IgD-negative memory B cell (primary cell): ENCODE data around the gene MXRA7. TPM values are rescaled to one million over a fixed set of nuclear protein-coding genes. Genes with fewer than 3 reads are reported as not detected.

Experiments used
- H3K27ac Mint-ChIP-seq, 3 donors: one replicate each; pipeline ENCODE4 v1.8.0; 2020 to 2022; ENCODE audit warnings: mild to moderate bottlenecking in 3 of 3, mixed read lengths in 3 of 3, moderate library complexity in 1 of 3
- H3K27me3 Mint-ChIP-seq: one replicate; pipeline ENCODE4 v1.8.0; 2021; ENCODE audit warnings: mixed read lengths
- H3K36me3 Mint-ChIP-seq: one replicate; pipeline ENCODE4 v1.8.0; 2020; ENCODE audit warnings: mild to moderate bottlenecking, mixed read lengths
- H3K4me1 Mint-ChIP-seq, 3 donors: one replicate each; pipeline ENCODE4 v1.8.0; 2020 to 2022; ENCODE audit warnings: mixed read lengths in 3 of 3, mild to moderate bottlenecking in 1 of 3
- H3K4me3 Mint-ChIP-seq, 4 donors: one replicate each; pipeline ENCODE4 v1.8.0; 2020 to 2022; ENCODE audit warnings: mild to moderate bottlenecking in 4 of 4, mixed read lengths in 4 of 4, moderate library complexity in 3 of 4
- H3K9me3 Mint-ChIP-seq, 3 donors: one replicate each; pipeline ENCODE4 v1.8.0; 2020 to 2021; ENCODE audit warnings: mixed read lengths in 3 of 3, mild to moderate bottlenecking in 1 of 3
- polyA plus RNA-seq: library from polyadenylated mRNA; unstranded; fragments of 300-500 nt; fragmentation: Illumina TruSeq; gene quantifications from one replicate; pipeline ENCODE4 v1.2.3, GENCODE V29; 2021

The MXRA7 gene
- polyA plus RNA-seq, 1 donor from 2014 or later = 2.7 TPM

GRCh38 chr17:76673729-76674128 lies 37.0 kb downstream of the MXRA7 start:
- Mint-ChIP-seq H3K27me3 (no peaks in the 10 kb centered on the region), H3K4me1 (peaks cover 7 to 20% (median 17%) of the 10 kb centered on the region in 3 donors), H3K4me3 (peak overlapping the region in 1 of 4 donors; percentile 15), H3K9me3 (peaks cover 0 to 7% (median 5%) of the 10 kb centered on the region in 3 donors), H3K36me3 (no peaks in the 10 kb centered on the region), H3K27ac (no peak overlapping the region)

- Mint-ChIP-seq H3K36me3 (no peaks in the 10 kb centered on the region), H3K9me3 (peaks cover 0 to 7% (median 5%) of the 10 kb centered on the region in 3 donors), H3K27me3 (peaks cover 3% of the 10 kb centered on the region), H3K27ac (no peak overlapping the region), H3K4me3 (peak overlapping the region in 3 of 4 donors; percentile 88 to 96 (median 91)), H3K4me1 (peaks cover 7 to 20% (median 17%) of the 10 kb centered on the region in 3 donors)
These were observed 37.9 kb downstream of the MXRA7 start for GRCh38 chr17:76672892-76673291.

GRCh38 chr17:76672270-76672851 lies 38.4 kb downstream of the MXRA7 start:
- H3K4me1 Mint-ChIP-seq = peaks cover 7 to 20% (median 17%) of the 10 kb centered on the region in 3 donors
- H3K27ac Mint-ChIP-seq = peak overlapping the region; percentile 68 to 96 (median 93)
- peaks cover 8% of the 10 kb centered on the region for H3K27me3 Mint-ChIP-seq
- H3K9me3 Mint-ChIP-seq = peaks cover 0 to 7% (median 5%) of the 10 kb centered on the region in 3 donors
- no peaks in the 10 kb centered on the region for H3K36me3 Mint-ChIP-seq
- peak overlapping the region; percentile 88 to 96 (median 93) for H3K4me3 Mint-ChIP-seq

GRCh38 chr17:76671912-76672262 lies 38.9 kb downstream of the MXRA7 start:
- peak overlapping the region; percentile 68 to 96 (median 93) for H3K27ac Mint-ChIP-seq
- peaks cover 0 to 7% (median 5%) of the 10 kb centered on the region in 3 donors for H3K9me3 Mint-ChIP-seq
- peaks cover 8% of the 10 kb centered on the region for H3K27me3 Mint-ChIP-seq
- peak overlapping the region; percentile 88 to 96 (median 93) for H3K4me3 Mint-ChIP-seq
- peaks cover 7 to 20% (median 17%) of the 10 kb centered on the region in 3 donors for H3K4me1 Mint-ChIP-seq
- no peaks in the 10 kb centered on the region for H3K36me3 Mint-ChIP-seq

- H3K4me1 Mint-ChIP-seq = peaks cover 7 to 20% (median 17%) of the 10 kb centered on the region in 3 donors
- peaks cover 8% of the 10 kb centered on the region for H3K27me3 Mint-ChIP-seq
- H3K4me3 Mint-ChIP-seq = peak overlapping the region; percentile 88 to 96 (median 93)
- peak overlapping the region; percentile 68 to 96 (median 93) for H3K27ac Mint-ChIP-seq
- peaks cover 0 to 7% (median 5%) of the 10 kb centered on the region in 3 donors for H3K9me3 Mint-ChIP-seq
- H3K36me3 Mint-ChIP-seq = no peaks in the 10 kb centered on the region
These were observed 39.4 kb downstream of the MXRA7 start for GRCh38 chr17:76671123-76671911.

- Mint-ChIP-seq H3K4me3 (peak overlapping the region in 2 of 4 donors; percentile 74 to 96), H3K27me3 (peaks cover 8% of the 10 kb centered on the region), H3K36me3 (no peaks in the 10 kb centered on the region), H3K4me1 (peaks cover 7 to 20% (median 17%) of the 10 kb centered on the region in 3 donors), H3K27ac (peak overlapping the region; percentile 57 to 96 (median 93)), H3K9me3 (peaks cover 0 to 7% (median 5%) of the 10 kb centered on the region in 3 donors)
These were observed 40.0 kb downstream of the MXRA7 start for GRCh38 chr17:76670718-76671122.

- Mint-ChIP-seq H3K36me3 (no peaks in the 10 kb centered on the region), H3K27me3 (peaks cover 9% of the 10 kb centered on the region), H3K27ac (peak overlapping the region in 2 of 3 donors; percentile 8 to 57), H3K4me1 (peaks cover 7 to 20% (median 17%) of the 10 kb centered on the region in 3 donors), H3K4me3 (peak overlapping the region in 2 of 4 donors; percentile 74 to 96), H3K9me3 (peaks cover 0 to 7% (median 5%) of the 10 kb centered on the region in 3 donors)
These were observed 40.6 kb downstream of the MXRA7 start for GRCh38 chr17:76670020-76670717.

GRCh38 chr17:76667786-76668453 lies 42.8 kb downstream of the MXRA7 start:
- H3K4me3 Mint-ChIP-seq = no peak overlapping the region
- H3K27me3 Mint-ChIP-seq = peaks cover 19% of the 10 kb centered on the region
- peaks cover 2% of the 10 kb centered on the region for H3K36me3 Mint-ChIP-seq
- H3K4me1 Mint-ChIP-seq = peaks cover 7 to 20% (median 17%) of the 10 kb centered on the region in 3 donors
- H3K27ac Mint-ChIP-seq = no peak overlapping the region
- peaks cover 0 to 7% (median 5%) of the 10 kb centered on the region in 3 donors for H3K9me3 Mint-ChIP-seq

- Mint-ChIP-seq H3K4me3 (no peak overlapping the region), H3K4me1 (peaks cover 5 to 18% (median 17%) of the 10 kb centered on the region in 3 donors), H3K36me3 (peaks cover 2% of the 10 kb centered on the region), H3K9me3 (peaks cover 0 to 5% (median 5%) of the 10 kb centered on the region in 3 donors), H3K27ac (no peak overlapping the region), H3K27me3 (peaks cover 19% of the 10 kb centered on the region)
These were observed 43.3 kb downstream of the MXRA7 start for GRCh38 chr17:76667491-76667755.

GRCh38 chr17:76660656-76661042 lies 50.1 kb downstream of the MXRA7 start:
- H3K36me3 Mint-ChIP-seq = peaks cover 4% of the 10 kb centered on the region

GRCh38 chr17:76659928-76660655 lies 50.7 kb downstream of the MXRA7 start:
- no peak overlapping the region for H3K27ac Mint-ChIP-seq
- H3K9me3 Mint-ChIP-seq = no peaks in the 10 kb centered on the region
- peaks cover 4% of the 10 kb centered on the region for H3K36me3 Mint-ChIP-seq
- peaks cover 18% of the 10 kb centered on the region for H3K27me3 Mint-ChIP-seq
- peaks cover 7% of the 10 kb centered on the region in 3 donors for H3K4me1 Mint-ChIP-seq
- no peak overlapping the region for H3K4me3 Mint-ChIP-seq

More at GRCh38 chr17:76660656-76661042, 50.1 kb downstream of the MXRA7 start:
- peaks cover 20% of the 10 kb centered on the region for H3K27me3 Mint-ChIP-seq
- H3K4me3 Mint-ChIP-seq = no peak overlapping the region
- H3K4me1 Mint-ChIP-seq = peaks cover 7% of the 10 kb centered on the region in 3 donors
- H3K9me3 Mint-ChIP-seq = no peaks in the 10 kb centered on the region
- no peak overlapping the region for H3K27ac Mint-ChIP-seq

- Mint-ChIP-seq H3K9me3 (no peaks in the 10 kb centered on the region), H3K36me3 (peaks cover 2% of the 10 kb centered on the region), H3K4me3 (no peak overlapping the region), H3K27ac (no peak overlapping the region), H3K4me1 (peaks cover 7% of the 10 kb centered on the region in 3 donors), H3K27me3 (peaks cover 8% of the 10 kb centered on the region)
These were observed 52.5 kb downstream of the MXRA7 start for GRCh38 chr17:76658242-76658662.

GRCh38 chr17:76657505-76658241 lies 53.1 kb downstream of the MXRA7 start:
- Mint-ChIP-seq H3K27me3 (peaks cover 8% of the 10 kb centered on the region), H3K4me3 (no peak overlapping the region)

More at GRCh38 chr17:76657505-76658241, 53.1 kb downstream of the MXRA7 start:
- no peak overlapping the region for H3K27ac Mint-ChIP-seq
- H3K9me3 Mint-ChIP-seq = no peaks in the 10 kb centered on the region
- H3K4me1 Mint-ChIP-seq = peaks cover 7% of the 10 kb centered on the region in 3 donors
- peaks cover 2% of the 10 kb centered on the region for H3K36me3 Mint-ChIP-seq
